Posterior vena cava (tissue), 2 donors: ENCODE results near the gene NAV3. TPM values are rescaled to one million over a fixed set of nuclear protein-coding genes. Genes with fewer than 3 reads are reported as not detected.
"Not testable (repeated sequence)": the region's sequence is repeated elsewhere in the genome, so short reads cannot be mapped to it uniquely, and the experiment has no call there.

Experiments used
- DNase-seq: peaks from one replicate; pipeline ENCODE4 v3.0.0-alpha.2; 2020; ENCODE audit warnings: low spot score
- intact Hi-C, 2 donors: fragments of 100-400 bp; cut with DNase I; formaldehyde crosslinking; loops; one replicate each; pipeline versions ENCODE4 v1.14.1 to v1.14.2; 2022 to 2023
- total RNA-seq, 2 donors: library from RNA; stranded (reverse); fragmentation: NEBNext Ultra II Directional; extraction: Animal tissue kit (Norgen Biotek cat#: 25700); gene quantifications; one replicate each; pipeline ENCODE4 v1.2.1, GENCODE V29; 2021
- donor health status: DM: yes; HTN: yes; CAD: no.
- donor health status: DM: yes; HTN: yes; CAD: no.

NAV3 gene
- total RNA-seq, 2 donors from 2014 or later: 13.6 to 17.4 TPM

DNA sequence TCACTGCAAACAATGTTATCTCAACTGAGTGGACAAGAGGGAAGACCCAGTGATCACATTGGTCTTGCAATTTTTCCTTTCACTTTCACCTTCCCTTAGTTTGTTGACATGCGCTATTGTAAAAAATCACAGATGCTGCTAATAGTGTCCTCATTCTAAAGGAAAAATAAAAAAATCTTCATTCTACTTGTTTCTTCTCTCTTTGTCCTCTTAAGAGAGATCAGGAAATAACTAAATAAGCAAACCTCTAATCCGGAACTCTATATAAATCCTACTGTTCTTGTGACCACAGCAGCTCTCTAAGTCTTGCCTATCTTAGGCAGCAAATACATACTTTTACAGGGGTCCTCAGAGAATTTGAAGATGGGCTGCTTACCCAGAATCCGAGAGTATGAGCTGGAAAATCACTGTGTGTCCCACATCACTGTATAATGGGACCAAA, 257.7 kb downstream of the NAV3 start:
- DNase-seq: no peak
- intact Hi-C loops: no loop called here

DNA sequence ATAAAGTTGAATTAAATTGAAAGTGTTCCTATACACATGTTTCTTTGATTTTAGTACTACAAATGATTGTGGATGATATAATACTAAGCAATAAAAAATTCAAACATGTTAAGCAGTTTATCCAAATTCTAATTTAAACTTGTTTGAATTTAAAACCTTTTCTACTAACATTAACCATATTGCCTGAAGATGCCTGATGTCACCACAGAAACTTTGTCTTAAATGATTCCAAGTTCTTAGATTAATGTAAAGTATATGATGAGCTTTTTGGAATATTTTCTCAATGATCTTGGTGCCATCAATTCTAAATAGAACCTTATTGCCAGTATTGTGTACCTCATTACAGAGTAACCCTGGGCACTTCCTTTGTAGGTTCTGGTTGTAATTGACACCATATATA, 259.6 kb downstream of the NAV3 start:
- DNase-seq: no peak
- intact Hi-C loops: no loop called here

DNA sequence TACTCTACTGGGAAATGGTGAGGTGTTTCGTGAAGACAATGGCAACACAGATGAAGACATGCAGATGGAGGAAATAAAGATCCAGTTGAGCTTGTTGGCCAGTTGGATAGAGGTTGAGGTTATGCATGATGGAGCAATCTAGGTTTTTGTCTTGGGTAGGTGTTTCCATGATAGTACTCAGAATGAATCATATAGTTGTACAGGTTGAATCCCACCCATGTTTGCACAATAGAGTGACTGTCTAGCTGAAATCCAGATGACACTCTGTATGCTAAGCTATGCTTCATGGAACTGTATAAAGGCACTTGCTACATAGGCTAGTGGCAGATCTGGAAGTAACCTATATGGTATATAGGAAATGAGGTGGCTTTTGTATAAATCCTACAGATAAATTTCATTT, 264.9 kb downstream of the NAV3 start:
- intact Hi-C loops: no loop called here
- no peak for DNase-seq

DNA sequence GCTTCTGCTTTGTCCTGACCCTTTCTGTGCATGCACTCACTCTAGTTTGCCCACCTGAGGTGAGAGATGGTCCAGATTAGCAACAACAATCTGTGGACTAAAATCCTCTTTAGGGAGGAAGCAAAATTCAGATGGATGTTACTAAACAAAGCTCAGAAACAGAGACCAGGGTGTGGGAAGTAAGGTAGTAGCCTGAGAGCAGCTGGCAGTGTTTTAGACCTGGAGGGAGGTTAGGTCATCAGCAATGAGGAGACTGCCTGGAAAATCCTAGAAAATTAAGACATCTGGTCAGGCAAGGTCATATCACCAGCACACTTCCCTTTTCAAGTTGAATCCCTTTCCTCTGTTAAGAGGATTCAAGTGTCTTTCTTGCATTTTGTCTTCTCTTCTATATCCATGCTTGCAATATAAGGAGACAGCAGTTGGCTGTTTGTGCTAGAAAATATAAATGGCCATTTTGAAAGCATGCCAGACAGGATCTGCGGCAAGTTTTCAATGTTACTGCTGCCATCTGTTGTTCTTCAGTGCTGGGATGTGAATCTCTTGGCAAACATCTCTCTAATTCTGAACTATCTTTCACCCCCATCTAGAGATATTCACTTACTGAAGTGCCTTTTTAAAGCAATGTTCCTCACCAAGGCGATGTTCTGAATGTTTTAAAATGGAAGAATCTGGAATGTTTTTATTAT, 266.4 kb downstream of the NAV3 start:
- intact Hi-C loops: no loop called here
- no peak for DNase-seq

DNA sequence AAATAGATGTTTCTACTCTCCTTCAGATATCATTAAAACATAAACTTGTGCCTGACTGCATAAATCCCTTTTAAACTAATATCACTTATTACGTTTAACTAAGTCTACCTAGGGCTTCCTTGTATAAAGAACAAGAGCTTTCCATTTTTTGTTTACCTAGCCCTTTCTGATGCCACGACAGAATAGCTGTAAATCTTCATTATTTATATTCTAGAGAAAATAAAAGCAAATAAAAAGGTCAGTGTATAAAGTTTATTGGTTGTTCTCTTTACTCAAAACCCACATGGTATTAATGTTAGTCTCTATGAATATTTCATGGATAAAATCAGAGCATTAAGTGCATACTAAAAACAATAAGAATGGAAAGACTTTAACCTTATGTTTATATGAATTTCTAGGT, 269.1 kb downstream of the NAV3 start:
- DNase-seq: no peak
- intact Hi-C loops: loop anchor here in 1 of 2 donors (5.0 kb wide), 1 partner anchor 63 kb away; no protein-coding TSS in a partner anchor

DNA sequence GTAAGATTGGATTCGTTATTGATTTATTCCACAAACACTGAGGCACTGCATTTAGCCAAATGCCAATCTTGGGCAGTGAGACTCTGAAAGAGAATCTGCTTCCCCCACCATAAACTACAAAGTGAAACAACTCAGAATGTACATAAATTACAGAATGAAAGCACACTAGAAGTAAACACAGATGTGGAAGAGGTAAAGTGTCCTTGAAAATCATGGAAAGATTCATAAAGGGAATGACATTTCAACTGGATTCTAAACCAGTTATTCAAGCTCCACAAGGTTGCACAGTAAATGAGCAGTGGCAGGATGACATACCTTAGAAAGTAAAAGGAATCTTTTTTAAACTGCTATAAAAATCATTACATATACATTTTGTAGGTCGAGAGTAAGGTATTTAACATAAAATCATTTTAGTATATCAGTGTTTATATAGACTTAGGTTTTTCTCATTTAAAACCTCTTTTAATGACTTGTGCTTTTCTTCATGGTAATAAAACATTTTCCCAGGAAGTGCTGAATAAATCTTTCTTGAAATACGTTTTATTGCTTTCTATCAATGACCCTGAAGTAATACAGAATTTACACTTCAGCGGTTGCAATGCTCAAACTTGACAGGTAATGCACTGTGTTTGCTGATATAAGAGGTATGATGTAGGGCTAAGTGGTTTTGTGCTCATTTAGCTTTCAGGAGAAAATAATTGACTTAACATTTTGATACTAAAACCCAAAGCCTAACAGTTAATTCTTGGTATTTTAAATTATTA, 270.6 kb downstream of the NAV3 start:
- DNase-seq: no peak
- intact Hi-C loops: loop anchor here in 1 of 2 donors (5.0 kb wide), 1 partner anchor 64 kb away; no protein-coding TSS in a partner anchor

DNA sequence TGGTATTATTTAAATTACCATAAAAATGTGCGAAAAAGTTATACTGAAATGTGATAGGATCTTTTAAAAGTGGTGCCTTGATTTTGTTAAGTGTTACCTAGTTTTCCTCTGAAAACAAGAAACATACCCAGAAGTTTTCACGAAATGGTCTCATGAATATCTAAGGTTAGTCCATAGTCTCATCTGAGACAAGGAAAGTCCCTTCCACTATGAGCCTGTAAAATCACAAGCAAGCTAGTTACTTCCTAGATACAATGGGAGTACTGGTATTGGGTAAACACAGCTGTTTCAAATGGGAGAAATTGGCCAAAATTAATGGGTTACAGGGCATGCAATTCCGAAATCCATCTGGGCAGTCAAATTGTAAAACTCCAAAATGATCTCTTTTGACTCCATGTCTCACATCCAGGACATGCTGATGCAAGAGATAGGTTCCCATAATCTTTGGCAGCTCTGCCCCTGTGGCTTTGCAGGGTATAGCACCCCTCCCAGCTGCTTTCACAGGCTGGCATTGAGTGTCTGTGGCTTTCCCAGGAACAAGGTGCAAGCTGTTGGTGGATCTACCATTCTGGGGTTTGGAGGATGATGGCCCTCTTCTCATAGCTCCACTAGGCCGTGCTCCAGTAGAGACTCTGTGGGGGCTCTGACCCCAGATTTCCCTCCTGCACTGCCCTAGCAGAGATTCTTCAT, 271.4 kb downstream of the NAV3 start:
- no peak for DNase-seq
- intact Hi-C loops: loop anchor here in 1 of 2 donors (5.0 kb wide), 1 partner anchor 65 kb away; no protein-coding TSS in a partner anchor

DNA sequence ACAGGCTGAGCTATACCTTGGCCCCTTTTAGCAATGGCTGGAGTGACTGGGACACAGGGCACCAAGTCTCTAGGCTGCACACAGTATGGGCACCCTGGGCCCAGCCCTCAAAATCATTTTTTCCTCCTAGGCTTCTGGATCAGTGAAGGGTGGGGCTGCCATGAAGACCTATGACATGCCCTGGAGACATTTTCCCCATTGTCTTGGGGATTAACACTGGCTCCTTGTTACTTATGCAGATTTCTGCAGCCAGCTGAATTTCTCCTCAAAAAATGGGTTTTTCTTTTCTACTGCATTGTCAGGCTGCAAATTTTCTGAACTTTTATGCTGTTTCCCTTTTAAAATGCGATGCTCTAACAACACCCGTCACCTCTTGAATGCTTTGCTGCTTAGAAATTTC, 272.1 kb downstream of the NAV3 start:
- not testable (repeated sequence) for DNase-seq
- intact Hi-C loops: loop anchor here in 1 of 2 donors (5.0 kb wide), 1 partner anchor 66 kb away; no protein-coding TSS in a partner anchor

DNA sequence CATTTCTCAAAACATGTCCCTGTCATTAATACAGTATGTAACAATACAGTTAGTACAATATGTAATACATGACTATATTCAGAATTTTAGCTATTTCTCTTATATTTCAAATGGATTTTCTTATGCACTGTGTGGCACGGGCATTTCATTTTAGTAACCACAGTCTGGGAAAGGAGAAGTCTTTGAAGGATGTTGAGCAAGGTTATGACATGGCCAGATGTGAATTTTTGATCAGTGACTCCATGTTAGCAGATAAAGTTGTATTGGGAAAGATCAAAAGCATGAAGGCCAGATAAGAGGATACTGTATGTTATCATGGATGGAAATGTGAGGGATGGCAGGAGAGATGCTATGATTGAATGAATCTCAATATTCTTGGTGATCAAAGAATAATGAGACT, 285.2 kb downstream of the NAV3 start:
- intact Hi-C loops: no loop called here
- DNase-seq: no peak

DNA sequence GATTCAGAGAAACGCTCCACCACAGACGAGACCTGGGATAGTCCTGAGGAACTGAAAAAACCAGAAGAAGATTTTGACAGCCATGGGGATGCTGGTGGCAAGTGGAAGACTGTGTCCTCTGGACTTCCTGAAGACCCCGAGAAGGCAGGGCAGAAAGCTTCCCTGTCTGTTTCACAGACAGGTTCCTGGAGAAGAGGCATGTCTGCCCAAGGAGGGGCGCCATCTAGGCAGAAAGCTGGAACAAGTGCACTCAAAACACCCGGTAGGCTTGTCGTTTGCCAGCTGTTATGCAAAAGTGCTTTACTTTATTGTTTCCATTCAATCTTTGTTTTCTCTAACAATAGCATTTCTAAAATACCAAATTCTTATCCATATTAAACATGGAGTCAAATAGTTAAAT, 287.3 kb downstream of the NAV3 start:
- intact Hi-C loops: no loop called here
- DNase-seq: no peak

DNA sequence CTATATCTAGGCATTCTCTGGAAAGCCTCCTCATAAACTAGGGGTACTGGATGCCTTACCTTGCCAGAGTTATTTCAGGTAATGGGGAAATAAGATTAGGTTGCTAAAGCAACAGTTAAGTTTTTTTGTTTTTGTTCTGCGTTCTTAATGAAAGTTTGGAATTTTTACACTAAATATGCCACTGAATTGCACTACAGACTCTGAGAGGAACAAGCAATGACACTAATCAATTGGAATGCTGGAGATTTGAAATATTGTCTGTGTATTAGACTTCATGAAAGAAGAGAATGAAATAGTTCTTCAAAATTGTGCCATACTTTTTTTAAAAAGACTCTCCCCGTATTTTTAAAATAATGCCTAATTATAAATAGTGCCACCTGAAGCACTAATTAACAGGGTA, 287.8 kb downstream of the NAV3 start:
- DNase-seq: no peak
- intact Hi-C loops: no loop called here

DNA sequence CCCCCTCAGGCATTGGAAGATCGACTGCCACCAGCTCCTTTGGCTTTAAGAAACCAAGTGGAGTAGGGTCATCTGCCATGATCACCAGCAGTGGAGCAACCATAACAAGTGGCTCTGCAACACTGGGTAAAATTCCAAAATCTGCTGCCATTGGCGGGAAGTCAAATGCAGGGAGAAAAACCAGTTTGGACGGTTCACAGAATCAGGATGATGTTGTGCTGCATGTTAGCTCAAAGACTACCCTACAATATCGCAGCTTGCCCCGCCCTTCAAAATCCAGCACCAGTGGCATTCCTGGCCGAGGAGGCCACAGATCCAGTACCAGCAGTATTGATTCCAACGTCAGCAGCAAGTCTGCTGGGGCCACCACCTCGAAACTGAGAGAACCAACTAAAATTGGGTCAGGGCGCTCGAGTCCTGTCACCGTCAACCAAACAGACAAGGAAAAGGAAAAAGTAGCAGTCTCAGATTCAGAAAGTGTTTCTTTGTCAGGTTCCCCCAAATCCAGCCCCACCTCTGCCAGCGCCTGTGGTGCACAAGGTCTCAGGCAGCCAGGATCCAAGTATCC, 288.7 kb downstream of the NAV3 start:
- DNase-seq: peak; percentile 56
- intact Hi-C loops: no loop called here

DNA sequence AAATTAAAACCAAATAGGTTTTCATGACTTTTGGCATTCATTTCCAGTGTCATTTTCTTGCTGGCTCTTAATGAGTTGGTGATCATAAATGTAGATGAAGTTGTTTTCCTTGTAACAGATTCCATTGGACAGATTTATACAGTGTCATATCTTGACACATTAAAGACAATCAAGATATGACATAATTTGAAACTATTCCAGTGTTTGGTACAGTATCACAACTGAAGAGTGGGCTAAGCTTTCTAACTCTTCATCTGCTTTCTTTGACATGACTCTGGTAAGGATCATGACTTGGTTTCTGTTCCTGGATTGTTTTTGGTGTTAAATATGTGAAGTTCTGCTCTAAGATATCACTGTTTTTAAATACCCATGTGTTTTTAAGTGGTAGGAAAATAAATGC, 289.6 kb downstream of the NAV3 start:
- no peak for DNase-seq
- intact Hi-C loops: no loop called here

DNA sequence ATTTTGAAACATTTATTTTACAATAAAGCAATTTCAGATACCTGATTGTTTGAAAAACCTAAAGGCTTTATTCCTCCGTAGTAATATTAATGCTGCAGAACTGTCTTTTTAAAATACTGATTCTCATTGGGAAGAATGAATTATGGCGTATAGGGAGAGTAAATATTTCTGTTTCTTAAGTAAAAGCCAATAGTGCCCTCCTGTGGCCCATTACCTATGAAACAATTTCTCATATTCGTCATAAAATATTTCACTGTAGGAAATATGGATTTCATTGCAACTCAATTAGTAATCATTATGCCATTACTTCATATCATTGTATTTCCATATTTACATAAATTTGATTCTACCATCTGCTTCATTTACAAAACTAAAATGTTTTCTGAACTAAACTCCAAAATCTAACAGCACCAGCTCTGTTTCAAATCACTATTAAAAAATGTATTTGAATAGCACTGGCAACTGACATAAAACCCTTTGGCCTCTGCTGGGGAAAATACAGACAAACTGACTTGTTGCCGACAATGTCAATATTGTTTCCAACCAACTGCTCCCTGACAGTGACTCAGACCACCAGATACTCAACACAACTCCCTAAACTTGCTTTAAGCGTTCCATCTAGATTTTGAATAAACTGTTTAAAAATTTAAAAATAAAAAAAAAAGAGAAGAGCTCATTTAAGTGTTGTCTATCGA, 290.3 kb downstream of the NAV3 start:
- no peak for DNase-seq
- intact Hi-C loops: no loop called here

DNA sequence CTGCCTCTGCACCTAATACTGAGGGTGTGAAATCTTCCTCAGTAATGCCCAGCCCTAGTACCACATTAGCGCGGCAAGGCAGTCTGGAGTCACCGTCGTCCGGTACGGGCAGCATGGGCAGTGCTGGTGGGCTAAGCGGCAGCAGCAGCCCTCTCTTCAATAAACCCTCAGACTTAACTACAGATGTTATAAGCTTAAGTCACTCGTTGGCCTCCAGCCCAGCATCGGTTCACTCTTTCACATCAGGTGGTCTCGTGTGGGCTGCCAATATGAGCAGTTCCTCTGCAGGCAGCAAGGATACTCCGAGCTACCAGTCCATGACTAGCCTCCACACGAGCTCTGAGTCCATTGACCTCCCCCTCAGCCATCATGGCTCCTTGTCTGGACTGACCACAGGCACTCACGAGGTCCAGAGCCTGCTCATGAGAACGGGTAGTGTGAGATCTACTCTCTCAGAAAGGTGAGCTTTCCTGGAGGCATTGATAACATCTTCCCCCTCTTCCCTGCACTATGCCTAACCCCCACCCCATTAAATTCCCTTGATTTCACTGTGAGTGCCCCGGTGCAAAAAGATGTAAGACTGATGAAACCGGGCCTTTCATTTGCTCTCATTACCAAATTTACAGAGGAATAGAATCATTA, 291.4 kb downstream of the NAV3 start:
- intact Hi-C loops: no loop called here
- DNase-seq: peak; percentile 72

DNA sequence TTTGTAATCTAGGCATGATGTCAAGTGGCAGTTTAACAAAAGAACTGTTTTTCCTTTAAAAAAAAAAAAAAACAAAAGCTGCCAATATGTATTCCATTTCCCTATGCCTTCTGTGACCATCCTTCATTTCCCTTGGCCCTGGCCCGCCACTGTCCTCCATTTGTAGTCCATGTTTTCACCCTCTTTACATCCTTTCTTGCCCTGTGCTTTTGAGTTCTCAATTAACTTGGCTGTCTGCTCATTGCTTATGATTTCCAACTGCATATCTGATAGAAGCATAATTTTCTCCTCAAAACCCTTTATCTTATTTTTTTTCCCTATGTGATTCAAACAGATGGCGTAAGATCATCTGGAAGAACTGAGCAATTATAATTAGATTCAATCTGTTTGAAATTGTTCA, 297.5 kb downstream of the NAV3 start:
- DNase-seq: no peak
- intact Hi-C loops: no loop called here

DNA sequence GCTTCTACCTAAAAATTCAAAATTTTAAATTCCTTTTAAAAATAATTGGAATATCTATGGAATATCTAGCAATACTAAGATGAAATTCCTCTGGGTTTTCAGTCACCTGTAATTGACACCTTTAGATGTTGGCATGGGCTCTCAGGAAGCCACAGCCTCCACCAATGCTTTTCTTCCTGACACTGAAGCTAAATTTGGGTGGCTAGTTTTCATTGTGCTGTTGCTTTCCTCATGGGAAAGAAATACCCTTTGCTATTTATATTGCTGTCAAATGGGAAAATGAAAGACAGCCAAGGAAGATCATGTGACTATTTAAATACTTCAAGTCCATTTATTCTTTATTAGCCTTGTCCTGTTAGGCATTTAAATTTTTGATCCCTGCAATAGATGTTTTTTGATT, 313.0 kb downstream of the NAV3 start:
- intact Hi-C loops: no loop called here
- DNase-seq: no peak

DNA sequence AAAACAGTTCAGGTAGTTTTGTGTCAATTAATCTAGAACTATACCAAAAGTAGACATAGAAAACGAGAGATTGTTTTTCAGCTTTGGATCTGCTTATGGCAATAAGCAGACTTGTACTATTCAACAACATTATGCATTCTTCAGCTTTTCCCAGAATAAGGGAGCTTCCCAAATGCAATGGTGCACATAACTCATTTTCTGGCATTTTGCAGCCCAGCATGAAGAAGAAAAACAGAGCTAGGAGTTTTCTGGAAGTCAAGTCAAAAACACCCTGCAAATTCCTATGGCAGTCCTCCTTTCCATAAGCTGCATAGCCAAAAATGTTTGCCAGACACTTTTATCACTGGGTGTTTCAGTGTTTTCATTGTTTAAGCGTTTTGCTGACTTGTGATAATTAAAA, 314.7 kb downstream of the NAV3 start:
- intact Hi-C loops: no loop called here
- no peak for DNase-seq

DNA sequence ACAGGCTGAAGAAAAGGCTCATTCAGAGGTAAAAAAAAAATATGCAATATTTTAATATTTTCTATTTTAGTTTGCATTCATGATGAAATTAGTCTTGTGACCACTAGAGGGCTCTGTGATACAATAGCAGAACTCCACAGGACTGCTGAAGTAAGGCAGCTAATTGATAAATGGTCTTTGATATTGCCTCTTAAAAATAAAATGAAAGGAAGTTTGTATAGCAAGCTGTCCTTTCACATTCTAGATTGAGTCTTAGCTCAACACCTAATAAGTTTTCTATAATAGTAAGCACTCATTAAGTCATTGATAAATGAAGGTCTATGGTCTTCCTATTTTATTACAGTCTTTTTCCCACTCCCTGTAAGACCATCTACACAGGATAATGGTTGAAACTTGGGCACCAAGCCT, 315.7 kb downstream of the NAV3 start:
- intact Hi-C loops: no loop called here
- DNase-seq: no peak
